Left ventricle myocardium inferior (tissue), 1 donor: ENCODE data around the gene RAMP2. TPM values are rescaled to one million over a fixed set of nuclear protein-coding genes. Genes with fewer than 3 reads are reported as not detected.

Experiments
- DNase-seq: peaks from one replicate; pipeline ENCODE4 v3.0.0-alpha.2; 2020
- H3K27ac ChIP-seq: fragments of 200-600 bp; replicated peaks from 2 replicates; pipeline ENCODE4 v1.8.0; 2021
- H3K27me3 ChIP-seq: fragments of 200-600 bp; 2 replicates; pipeline ENCODE4 v1.8.0; 2021; ENCODE audit warnings: low read depth
- H3K36me3 ChIP-seq: fragments of 200-600 bp; 2 replicates; pipeline ENCODE4 v1.8.0; 2021
- H3K4me1 ChIP-seq: fragments of 200-600 bp; 2 replicates; pipeline ENCODE4 v1.8.0; 2021
- H3K4me3 ChIP-seq: fragments of 200-600 bp; 2 replicates; pipeline ENCODE4 v1.8.0; 2021; ENCODE audit warnings: mild to moderate bottlenecking, moderate library complexity
- H3K9me3 ChIP-seq: fragments of 200-600 bp; replicated peaks from 2 replicates; pipeline ENCODE4 v1.8.0; 2021
- CTCF ChIP-seq: fragments of 200-600 bp; IDR thresholded peaks from 2 replicates; pipeline ENCODE4 v1.8.0; 2021; ENCODE audit warnings: antibody characterized with exemption, mild to moderate bottlenecking, borderline replicate concordance
- intact Hi-C: fragments of 100-400 bp; cut with micrococcal nuclease; formaldehyde crosslinking; loops from one replicate; pipeline ENCODE4 v1.11.0; 2022
- total RNA-seq: library from RNA; stranded (reverse); fragmentation: NEBNext Ultra II Directional; extraction: Animal tissue kit (Norgen Biotek cat#: 25700); gene quantifications from one replicate; pipeline ENCODE4 v1.2.1, GENCODE V29; 2021
- donor health status: DM: no; HTN: yes; CAD: no; lungs with severe emphysema.

RAMP2 gene
- total RNA-seq, 1 donor from 2014 or later: 37.7 TPM

- Histone ChIP-seq H3K27me3 (no peaks in the 10 kb centered on the region), H3K4me3 (no peak overlapping the region), H3K9me3 (no peaks in the 10 kb centered on the region), H3K27ac (no peak overlapping the region), H3K36me3 (peaks cover 7% of the 10 kb centered on the region), H3K4me1 (no peaks in the 10 kb centered on the region)
- DNase-seq: no peak
- intact Hi-C loops: no loop called here
- TF ChIP-seq CTCF: no peak
These were observed 43.9 kb downstream of the RAMP2 start for GRCh38 chr17:42804918-42805367.

GRCh38 chr17:42806249-42806648 is 45.2 kb downstream of the RAMP2 start:
- H3K27ac ChIP-seq: no peak overlapping the region
- no peaks in the 10 kb centered on the region for H3K4me1 ChIP-seq
- no peaks in the 10 kb centered on the region for H3K9me3 ChIP-seq
- no peaks in the 10 kb centered on the region for H3K27me3 ChIP-seq
- peaks cover 20% of the 10 kb centered on the region for H3K36me3 ChIP-seq
- H3K4me3 ChIP-seq: no peak overlapping the region
- TF ChIP-seq CTCF: no peak
- DNase-seq: no peak
- intact Hi-C loops: no loop called here

- intact Hi-C loops: no loop called here
- no peaks in the 10 kb centered on the region for H3K27me3 ChIP-seq
- DNase-seq: no peak
- peaks cover 47% of the 10 kb centered on the region for H3K36me3 ChIP-seq
- H3K4me1 ChIP-seq: no peaks in the 10 kb centered on the region
- H3K27ac ChIP-seq: no peak overlapping the region
- TF ChIP-seq CTCF: no peak
- H3K4me3 ChIP-seq: no peak overlapping the region
- H3K9me3 ChIP-seq: no peaks in the 10 kb centered on the region
These were observed 48.2 kb downstream of the RAMP2 start for GRCh38 chr17:42809250-42809649.

Other genes starting within 250 kb of the RAMP2 start
- 7.7 TPM for gene NAGLU, start 225.0 kb upstream of the RAMP2 start, total RNA-seq
- gene HSD17B1, start 208.3 kb upstream of the RAMP2 start, total RNA-seq: 0.99 TPM
- 48.8 TPM for gene COASY, start 199.1 kb upstream of the RAMP2 start, total RNA-seq
- 79.7 TPM for gene MLX, start 194.1 kb upstream of the RAMP2 start, total RNA-seq
- 2.5 TPM for gene PSMC3IP, start 183.5 kb upstream of the RAMP2 start, total RNA-seq
- 17.6 TPM for gene RETREG3, start 151.9 kb upstream of the RAMP2 start, total RNA-seq
- gene TUBG1, start 151.5 kb upstream of the RAMP2 start, total RNA-seq: 48.0 TPM
- 15.6 TPM for gene TUBG2, start 101.9 kb upstream of the RAMP2 start, total RNA-seq
- 21.5 TPM for gene PLEKHH3, start 84.2 kb upstream of the RAMP2 start, total RNA-seq
- gene CCR10, start 79.4 kb upstream of the RAMP2 start, total RNA-seq: 0.88 TPM
- gene CNTNAP1, start 78.7 kb upstream of the RAMP2 start, total RNA-seq: 4.2 TPM
- 43.3 TPM for gene EZH1, start 16.2 kb upstream of the RAMP2 start, total RNA-seq
- gene VPS25, start 12.2 kb downstream of the RAMP2 start, total RNA-seq: 37.5 TPM
- gene WNK4, start 19.4 kb downstream of the RAMP2 start, total RNA-seq: not detected
- gene COA3, start 37.5 kb downstream of the RAMP2 start, total RNA-seq: 71.0 TPM
- gene CNTD1, start 37.6 kb downstream of the RAMP2 start, total RNA-seq: not detected
- 80.8 TPM for gene BECN1, start 63.1 kb downstream of the RAMP2 start, total RNA-seq
- gene PSME3, start 72.2 kb downstream of the RAMP2 start, total RNA-seq: 62.6 TPM
- gene AOC2, start 83.4 kb downstream of the RAMP2 start, total RNA-seq: 0.44 TPM
- gene AOC3, start 90.0 kb downstream of the RAMP2 start, total RNA-seq: 7.6 TPM
- gene G6PC1, start 139.6 kb downstream of the RAMP2 start, total RNA-seq: not detected
- gene AARSD1, start 203.2 kb downstream of the RAMP2 start, total RNA-seq: 26.0 TPM
- 37.9 TPM for gene PTGES3L, start 218.9 kb downstream of the RAMP2 start, total RNA-seq
- 12.1 TPM for gene RUNDC1, start 219.3 kb downstream of the RAMP2 start, total RNA-seq
- gene RPL27, start 237.2 kb downstream of the RAMP2 start, total RNA-seq: 759 TPM
- gene IFI35, start 245.6 kb downstream of the RAMP2 start, total RNA-seq: 11.5 TPM